Keratinocyte (primary cell): ENCODE data around the gene WBP2NL. TPM values are rescaled to one million over a fixed set of nuclear protein-coding genes. Genes with fewer than 3 reads are reported as not detected.

Experiments
- DNase-seq: peaks from one replicate; pipeline ENCODE4 v3.0.0-alpha.2; 2011; ENCODE audit warnings: low read depth, missing footprints, low spot score
- FAIRE-seq: peaks from 2 replicates; lab custom pipeline; 2011; peaks lifted over from hg19 to GRCh38; lab: Jason Lieb, UNC
- H2AFZ ChIP-seq: 2 replicates; pipeline ENCODE4 v1.6.0; 2012; ENCODE audit warnings: low read length, control low read depth, inconsistent platforms; ENCODE audit not compliant: control insufficient read depth
- H3K27ac ChIP-seq: 2 replicates; pipeline ENCODE4 v1.5.1; 2011; ENCODE audit warnings: low read length; ENCODE audit not compliant: control insufficient read depth, insufficient read depth
- H3K27me3 ChIP-seq: 3 replicates; pipeline ENCODE4 v1.6.0; 2011; ENCODE audit warnings: low read length; ENCODE audit not compliant: control insufficient read depth, insufficient read depth; ENCODE audit errors: extremely low read depth
- H3K36me3 ChIP-seq, 2 experiments: 2 replicates in 1 of 2; 3 replicates in 1 of 2; pipeline ENCODE4 v1.5.1; 2011; ENCODE audit warnings: low read length in 2 of 2, mild to moderate bottlenecking in 1 of 2; ENCODE audit not compliant: control insufficient read depth in 2 of 2, insufficient read depth in 2 of 2; ENCODE audit errors: extremely low read depth in 1 of 2
- H3K4me1 ChIP-seq: 3 replicates; pipeline ENCODE4 v1.5.1; 2011; ENCODE audit warnings: low read length; ENCODE audit not compliant: control insufficient read depth, insufficient read depth; ENCODE audit errors: extremely low read depth
- H3K4me2 ChIP-seq: 3 replicates; pipeline ENCODE4 v1.6.0; 2011; ENCODE audit warnings: low read depth, low read length; ENCODE audit not compliant: control insufficient read depth, insufficient read depth; ENCODE audit errors: extremely low read depth
- H3K4me3 ChIP-seq, 3 experiments: fragments of 200-600 bp in 1 of 3; sonication (generic) in 1 of 3; 2 replicates in 2 of 3; 3 replicates in 1 of 3; pipeline ENCODE4 v1.5.1; 2011 to 2016; ENCODE audit warnings: low read length in 3 of 3, mild to moderate bottlenecking in 3 of 3, control low read depth in 2 of 3, inconsistent platforms in 1 of 3, low read depth in 1 of 3, mixed read lengths in 1 of 3, mixed run types in 1 of 3, moderate library complexity in 1 of 3; ENCODE audit not compliant: control insufficient read depth in 2 of 3, insufficient read depth in 2 of 3; ENCODE audit errors: extremely low read depth in 1 of 3
- H3K79me2 ChIP-seq: 2 replicates; pipeline ENCODE4 v1.6.0; 2012; ENCODE audit warnings: low read length; ENCODE audit not compliant: control insufficient read depth, insufficient read depth
- H3K9ac ChIP-seq: 3 replicates; pipeline ENCODE4 v1.6.0; 2011; ENCODE audit warnings: low read length; ENCODE audit not compliant: control insufficient read depth, insufficient read depth; ENCODE audit errors: extremely low read depth
- H3K9me1 ChIP-seq: 3 replicates; pipeline ENCODE4 v1.6.0; 2011; ENCODE audit warnings: low read length; ENCODE audit not compliant: control insufficient read depth, insufficient read depth; ENCODE audit errors: extremely low read depth
- H3K9me3 ChIP-seq: 2 replicates; pipeline ENCODE4 v1.5.1; 2012; ENCODE audit warnings: low read depth, low read length; ENCODE audit not compliant: control insufficient read depth
- H4K20me1 ChIP-seq: 3 replicates; pipeline ENCODE4 v1.6.0; 2011; ENCODE audit warnings: low read length; ENCODE audit not compliant: control insufficient read depth, insufficient read depth; ENCODE audit errors: extremely low read depth
- EZH2 ChIP-seq: IDR thresholded peaks from one replicate; pipeline ENCODE4 v1.6.1; 2012; ENCODE audit warnings: inconsistent platforms, mild to moderate bottlenecking, low read length, moderate library complexity
- dilution Hi-C: fragments of 300-500 bp; cut with MboI; formaldehyde crosslinking; loops from one replicate; pipeline ENCODE4 v1.7.0; 2020; ENCODE audit warnings: low sequenced_read_pairs; ENCODE audit not compliant: extremely low pct_ligation_motif_present
- polyA plus RNA-seq, 5 experiments: library from polyadenylated mRNA; depleted of rRNA in 3 of 5; stranded (reverse) in 3 of 5; stranded (forward) in 1 of 5; unstranded in 1 of 5; fragments of >200 nt; gene quantifications; 1 replicate in 1 of 5; 2 replicates in 3 of 5; 3 replicates in 1 of 5; pipeline versions ENCODE4 v1.2.1 to v1.2.3, GENCODE V29; 2011 to 2012; ENCODE audit warnings: missing spikeins in 2 of 5, low read depth in 1 of 5, low replicate concordance in 1 of 5
- TF ChIP-seq, protein P1 (sequence below), 3 experiments: IDR thresholded peaks in 1 of 3; conservative IDR thresholded peaks in 1 of 3; optimal IDR thresholded peaks in 1 of 3; 2 replicates in 2 of 3; 3 replicates in 1 of 3; pipeline versions ENCODE3 to v1.5.1; 2011; ENCODE audit warnings: low read length in 3 of 3, mild to moderate bottlenecking in 3 of 3, moderate library complexity in 2 of 3, control low read depth in 1 of 3, inconsistent platforms in 1 of 3; ENCODE audit not compliant: insufficient read depth in 2 of 3; ENCODE audit errors: extremely low read depth in 1 of 3

The WBP2NL gene
- polyA plus RNA-seq, 1 donor (not counting 4 experiments of a cell fraction or from before 2014, with no cell fraction given) = 0.07 TPM

DNA sequence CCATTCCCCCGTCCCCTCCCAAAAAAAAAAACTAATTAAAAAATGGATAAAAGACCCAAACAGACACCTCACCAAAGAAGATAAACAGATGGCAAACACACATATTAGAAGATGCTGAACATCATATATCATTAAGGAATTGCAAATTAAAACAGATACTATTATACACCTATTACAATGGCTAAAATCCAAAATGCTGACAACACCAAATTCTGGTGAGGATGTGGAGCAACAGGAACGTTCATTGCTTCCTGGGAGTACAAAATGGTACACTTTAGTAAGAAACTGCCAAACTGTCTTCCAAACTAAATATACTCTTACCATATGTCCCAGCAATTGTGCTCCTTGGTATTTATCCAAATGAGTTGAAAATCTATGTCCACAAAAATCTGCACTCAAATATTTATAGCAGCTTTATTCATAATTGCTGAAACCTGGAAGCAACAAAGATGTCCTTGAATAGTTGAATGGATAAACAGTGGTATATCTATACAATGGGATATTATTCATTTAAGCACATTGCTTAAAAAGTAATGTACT is 52.1 kb downstream of the WBP2NL start:
- Histone ChIP-seq H3K4me1 (no peaks in the 10 kb centered on the region), H3K9ac (no peak overlapping the region), H3K4me3 (no peak overlapping the region), H3K9me3 (no peaks in the 10 kb centered on the region), H3K27me3 (no peaks in the 10 kb centered on the region), H3K36me3 (no peaks in the 10 kb centered on the region), H3K79me2 (no peaks in the 10 kb centered on the region), H3K27ac (no peak overlapping the region), H3K9me1 (no peaks in the 10 kb centered on the region), H4K20me1 (no peaks in the 10 kb centered on the region), H2AFZ (no peak overlapping the region), H3K4me2 (no peak overlapping the region)
- dilution Hi-C loops = no loop called here
- no peak for DNase-seq
- FAIRE-seq = no peak
- TF ChIP-seq, protein P1, sequence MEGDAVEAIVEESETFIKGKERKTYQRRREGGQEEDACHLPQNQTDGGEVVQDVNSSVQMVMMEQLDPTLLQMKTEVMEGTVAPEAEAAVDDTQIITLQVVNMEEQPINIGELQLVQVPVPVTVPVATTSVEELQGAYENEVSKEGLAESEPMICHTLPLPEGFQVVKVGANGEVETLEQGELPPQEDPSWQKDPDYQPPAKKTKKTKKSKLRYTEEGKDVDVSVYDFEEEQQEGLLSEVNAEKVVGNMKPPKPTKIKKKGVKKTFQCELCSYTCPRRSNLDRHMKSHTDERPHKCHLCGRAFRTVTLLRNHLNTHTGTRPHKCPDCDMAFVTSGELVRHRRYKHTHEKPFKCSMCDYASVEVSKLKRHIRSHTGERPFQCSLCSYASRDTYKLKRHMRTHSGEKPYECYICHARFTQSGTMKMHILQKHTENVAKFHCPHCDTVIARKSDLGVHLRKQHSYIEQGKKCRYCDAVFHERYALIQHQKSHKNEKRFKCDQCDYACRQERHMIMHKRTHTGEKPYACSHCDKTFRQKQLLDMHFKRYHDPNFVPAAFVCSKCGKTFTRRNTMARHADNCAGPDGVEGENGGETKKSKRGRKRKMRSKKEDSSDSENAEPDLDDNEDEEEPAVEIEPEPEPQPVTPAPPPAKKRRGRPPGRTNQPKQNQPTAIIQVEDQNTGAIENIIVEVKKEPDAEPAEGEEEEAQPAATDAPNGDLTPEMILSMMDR (optimal IDR thresholded peaks at IDR 0.05 in 1 of 3, IDR thresholded peaks at IDR 0.05 in 1 of 3, conservative IDR thresholded peaks at IDR 0.05 in 1 of 3; ENCODE audit: extremely low read depth in 1 of 3, insufficient read depth in 2 of 3, low read length in 3 of 3) = no peak
- TF ChIP-seq EZH2 = no peak

DNA sequence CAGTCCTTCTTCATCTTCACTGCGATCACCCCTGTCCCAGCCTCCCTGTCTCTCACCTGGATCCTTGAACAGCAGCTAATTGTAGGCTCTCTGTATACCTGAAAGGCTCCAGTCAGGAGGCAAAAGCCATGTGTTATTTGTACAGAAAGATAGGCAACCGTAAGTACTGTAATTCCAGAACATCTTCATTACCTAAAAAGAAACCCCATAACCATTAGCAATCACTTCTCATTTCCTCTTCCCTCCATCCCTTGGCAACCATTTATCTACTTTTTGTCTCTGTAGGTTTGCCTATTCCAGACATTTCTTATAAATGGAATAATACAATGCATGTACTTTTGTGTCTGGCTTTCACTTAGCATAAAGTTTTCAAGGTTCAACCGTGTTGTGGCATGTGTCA is 54.2 kb downstream of the WBP2NL start:
- DNase-seq (no peak), FAIRE-seq (peak; percentile 43)
- Histone ChIP-seq H3K27me3 (no peaks in the 10 kb centered on the region), H3K9ac (no peak overlapping the region), H3K9me1 (no peaks in the 10 kb centered on the region), H3K27ac (no peak overlapping the region), H3K4me2 (no peak overlapping the region), H3K4me1 (no peaks in the 10 kb centered on the region), H3K79me2 (no peaks in the 10 kb centered on the region), H2AFZ (no peak overlapping the region), H4K20me1 (no peaks in the 10 kb centered on the region), H3K36me3 (no peaks in the 10 kb centered on the region), H3K4me3 (no peak overlapping the region), H3K9me3 (no peaks in the 10 kb centered on the region)
- no peak for TF ChIP-seq EZH2
- TF ChIP-seq, protein P1 (optimal IDR thresholded peaks at IDR 0.05 in 1 of 3, IDR thresholded peaks at IDR 0.05 in 1 of 3, conservative IDR thresholded peaks at IDR 0.05 in 1 of 3; ENCODE audit: extremely low read depth in 1 of 3, insufficient read depth in 2 of 3, low read length in 3 of 3) = no peak
- dilution Hi-C loops = no loop called here
